Mucosa of gallbladder (tissue), 1 donor: ENCODE measurements around the gene CIDEA. TPM values are rescaled to one million over a fixed set of nuclear protein-coding genes. Genes with fewer than 3 reads are reported as not detected.

Experiments used
- DNase-seq: peaks from one replicate; pipeline ENCODE4 v3.0.0-alpha.2; 2020; ENCODE audit warnings: low spot score
- total RNA-seq: library from RNA; stranded (reverse); gene quantifications from one replicate; pipeline ENCODE4 v1.2.1, GENCODE V29; 2021
- donor health status: DM: no; HTN: no; CAD: no.

Gene CIDEA
- total RNA-seq, 1 donor from 2014 or later = not detected

DNA sequence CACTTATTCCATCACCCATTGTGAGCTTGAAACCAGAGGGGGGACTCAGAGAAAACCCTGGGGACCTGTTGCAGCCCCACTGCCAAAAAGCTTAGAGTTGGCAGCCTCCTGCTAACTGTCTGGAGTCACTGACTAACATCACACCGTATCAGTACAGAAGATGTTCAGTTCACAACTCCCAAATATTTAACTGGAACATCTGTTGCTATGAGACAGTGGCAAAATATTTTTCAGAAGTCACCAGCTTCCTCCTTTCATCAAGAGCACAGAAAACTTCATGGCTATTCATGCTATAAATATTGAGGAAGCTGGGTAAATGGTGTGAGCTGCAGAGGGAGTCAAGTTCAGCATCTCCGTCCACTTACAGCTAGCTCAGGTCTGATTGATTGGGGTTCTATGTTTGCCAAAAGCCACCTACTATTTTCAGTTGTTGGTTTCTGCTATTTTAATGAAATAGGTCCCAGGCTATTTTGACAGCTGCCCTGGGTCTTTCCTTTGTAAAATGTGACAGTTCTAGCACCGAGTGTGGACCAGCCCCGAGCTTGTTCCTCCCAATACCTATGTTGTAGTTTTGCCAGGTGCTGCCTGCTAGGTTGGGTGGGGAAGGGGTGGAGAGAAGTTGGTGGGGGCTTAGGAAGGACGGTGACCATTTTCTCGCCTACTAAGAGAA lies 63.6 kb downstream of the CIDEA start:
- no peak for DNase-seq

DNA sequence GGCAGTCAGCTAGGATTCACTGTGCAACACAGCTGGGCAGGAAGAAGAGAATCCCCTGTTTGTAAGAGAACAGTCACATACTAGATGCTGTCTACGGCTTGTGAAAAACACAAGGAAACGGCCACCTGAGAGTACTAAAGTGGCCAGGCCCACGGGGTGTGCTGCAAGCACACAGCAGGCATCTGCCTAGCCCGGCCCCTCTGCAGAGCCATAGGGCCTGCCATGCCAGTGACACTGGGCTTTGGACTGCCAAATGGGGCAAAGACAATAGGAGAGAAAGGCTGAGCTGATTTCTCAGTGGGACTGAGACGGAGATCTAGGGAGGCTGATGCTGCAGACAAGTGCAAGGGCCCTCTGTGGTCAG lies 64.2 kb downstream of the CIDEA start:
- DNase-seq = no peak

DNA sequence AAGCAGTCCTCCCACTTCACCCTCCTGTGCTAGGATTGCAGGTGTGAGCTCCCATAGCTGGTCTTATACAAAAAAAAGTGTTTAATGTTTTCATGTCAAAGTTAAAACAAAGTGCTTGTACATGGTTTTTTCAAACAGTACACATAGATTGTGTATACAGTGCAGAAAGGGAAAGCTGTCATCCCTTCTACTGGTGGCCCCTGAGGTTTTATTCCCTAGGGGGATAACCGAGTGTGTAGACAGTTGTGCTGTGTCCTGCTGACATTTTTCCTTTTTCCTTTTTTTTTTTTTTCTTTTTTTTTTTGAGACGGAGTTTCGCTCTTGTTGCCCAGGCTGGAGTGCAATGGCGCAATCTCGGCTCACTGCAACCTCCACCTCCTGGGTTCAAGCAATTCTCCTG lies 64.7 kb downstream of the CIDEA start:
- no peak for DNase-seq

DNA sequence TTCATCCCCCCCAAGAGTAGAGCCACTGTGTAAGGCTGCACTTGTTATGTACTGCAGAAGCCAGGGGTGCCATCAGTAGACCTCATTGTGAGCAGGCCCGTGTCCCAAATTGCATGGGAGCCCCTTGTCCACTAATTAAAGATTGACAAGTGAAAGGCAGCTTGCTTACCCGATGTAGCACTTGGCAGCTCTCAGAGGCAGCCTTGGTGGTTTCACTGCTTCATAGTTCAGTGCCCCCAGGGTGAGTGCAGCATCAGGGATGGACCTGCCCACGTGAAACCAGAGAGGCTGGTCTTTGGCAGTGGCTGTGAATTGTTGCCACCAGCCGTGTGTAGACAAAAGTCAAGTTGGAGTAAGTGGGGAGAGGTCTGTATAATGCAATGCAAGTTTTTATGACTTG lies 67.2 kb downstream of the CIDEA start:
- no peak for DNase-seq

DNA sequence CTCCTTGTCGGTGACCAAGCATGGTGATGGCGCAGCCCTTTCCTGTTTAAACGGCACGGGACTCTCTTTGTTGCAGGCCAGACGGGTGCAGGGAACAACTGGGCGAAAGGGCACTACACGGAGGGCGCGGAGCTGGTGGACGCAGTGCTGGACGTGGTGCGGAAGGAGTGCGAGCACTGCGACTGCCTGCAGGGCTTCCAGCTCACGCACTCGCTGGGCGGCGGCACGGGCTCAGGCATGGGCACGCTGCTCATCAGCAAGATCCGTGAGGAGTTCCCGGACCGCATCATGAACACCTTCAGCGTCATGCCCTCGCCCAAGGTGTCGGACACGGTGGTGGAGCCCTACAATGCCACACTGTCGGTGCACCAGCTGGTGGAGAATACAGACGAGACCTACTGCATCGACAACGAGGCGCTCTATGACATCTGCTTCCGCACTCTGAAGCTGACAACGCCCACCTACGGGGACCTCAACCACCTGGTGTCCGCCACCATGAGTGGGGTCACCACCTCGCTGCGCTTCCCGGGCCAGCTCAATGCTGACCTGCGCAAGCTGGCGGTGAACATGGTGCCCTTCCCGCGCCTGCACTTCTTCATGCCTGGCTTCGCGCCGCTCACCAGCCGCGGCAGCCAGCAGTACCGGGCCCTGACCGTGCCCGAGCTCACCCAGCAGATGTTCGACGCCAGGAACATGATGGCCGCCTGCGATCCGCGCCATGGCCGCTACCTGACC lies 71.0 kb downstream of the CIDEA start:
- no peak for DNase-seq

DNA sequence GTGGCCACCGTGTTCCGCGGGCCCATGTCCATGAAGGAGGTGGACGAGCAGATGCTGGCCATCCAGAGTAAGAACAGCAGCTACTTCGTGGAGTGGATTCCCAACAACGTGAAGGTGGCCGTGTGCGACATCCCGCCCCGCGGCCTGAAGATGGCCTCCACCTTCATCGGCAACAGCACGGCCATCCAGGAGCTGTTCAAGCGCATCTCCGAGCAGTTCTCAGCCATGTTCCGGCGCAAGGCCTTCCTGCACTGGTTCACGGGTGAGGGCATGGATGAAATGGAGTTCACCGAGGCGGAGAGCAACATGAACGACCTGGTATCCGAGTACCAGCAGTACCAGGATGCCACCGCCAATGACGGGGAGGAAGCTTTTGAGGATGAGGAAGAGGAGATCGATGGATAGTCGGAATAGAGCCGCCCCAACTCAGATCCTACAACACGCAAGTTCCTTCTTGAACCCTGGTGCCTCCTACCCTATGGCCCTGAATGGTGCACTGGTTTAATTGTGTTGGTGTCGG lies 71.6 kb downstream of the CIDEA start:
- DNase-seq = no peak

DNA sequence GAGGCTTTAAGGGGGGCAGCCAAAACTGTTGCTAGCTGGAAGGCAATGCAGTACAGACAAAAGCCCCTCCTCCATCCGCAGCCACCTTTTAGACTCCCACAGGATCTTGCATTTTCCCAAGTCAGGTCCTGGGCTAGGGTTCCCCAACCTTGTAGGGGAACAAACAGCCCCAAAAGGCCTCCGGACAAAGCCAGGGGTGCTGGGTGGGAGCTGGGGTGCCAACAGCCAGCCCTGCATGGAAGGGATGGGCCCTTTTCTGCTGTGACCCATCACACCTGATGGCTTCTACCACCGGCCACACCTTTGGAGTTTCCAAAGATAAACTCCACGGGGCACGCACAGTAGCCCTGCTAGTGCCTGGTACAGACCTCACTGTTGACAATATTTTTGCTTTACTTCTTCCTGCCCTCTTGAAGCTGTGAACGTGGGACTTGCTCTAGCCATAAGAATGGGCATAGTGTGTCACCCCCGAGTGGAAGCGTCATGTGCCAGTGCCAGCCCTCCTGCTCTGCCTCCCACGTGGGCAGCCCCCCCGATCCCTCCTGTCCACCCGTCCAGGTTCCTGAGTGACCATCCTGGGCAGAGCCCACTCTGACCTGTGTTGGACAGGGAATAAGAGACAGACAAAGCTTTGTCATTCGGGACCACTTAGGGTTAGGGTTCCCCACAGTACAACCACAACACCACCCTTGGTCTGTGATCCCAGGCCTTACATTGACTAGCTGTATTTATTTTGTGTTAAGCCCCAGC lies 72.7 kb downstream of the CIDEA start:
- DNase-seq = no peak

Other genes with a start within 250 kb of the CIDEA start
- not detected for gene ANKRD62, start 160.5 kb upstream of the CIDEA start, total RNA-seq
- 57.2 TPM for gene TUBB6, start 53.9 kb downstream of the CIDEA start, total RNA-seq
- gene AFG3L2, start 122.9 kb downstream of the CIDEA start, total RNA-seq = 39.2 TPM
- 3.5 TPM for gene PRELID3A, start 153.6 kb downstream of the CIDEA start, total RNA-seq